Right ventricle myocardium superior (tissue), 1 donor: ENCODE data around the gene ADRM1. TPM values are rescaled to one million over a fixed set of nuclear protein-coding genes. Genes with fewer than 3 reads are reported as not detected.

Source experiments
- ATAC-seq: fragments of 200-7000 bp; cut with Tn5 transposase; one replicate; pipeline ENCODE4 v1.9.1; 2020; ENCODE audit warnings: mild to moderate bottlenecking; ENCODE audit not compliant: poor library complexity
- DNase-seq: peaks from one replicate; pipeline ENCODE4 v3.0.0-alpha.2; 2020
- intact Hi-C: fragments of 100-400 bp; cut with DNase I; formaldehyde crosslinking; loops from one replicate; pipeline ENCODE4 v1.11.2; 2022
- total RNA-seq: library from RNA; stranded (reverse); fragmentation: NEBNext Ultra II Directional; extraction: Animal tissue kit (Norgen Biotek cat#: 25700); gene quantifications from one replicate; pipeline ENCODE4 v1.2.1, GENCODE V29; 2021
- donor health status: DM: no; HTN: yes; CAD: no; lungs with severe emphysema.

ADRM1 gene
- total RNA-seq, 1 donor from 2014 or later: 68.5 TPM

DNA sequence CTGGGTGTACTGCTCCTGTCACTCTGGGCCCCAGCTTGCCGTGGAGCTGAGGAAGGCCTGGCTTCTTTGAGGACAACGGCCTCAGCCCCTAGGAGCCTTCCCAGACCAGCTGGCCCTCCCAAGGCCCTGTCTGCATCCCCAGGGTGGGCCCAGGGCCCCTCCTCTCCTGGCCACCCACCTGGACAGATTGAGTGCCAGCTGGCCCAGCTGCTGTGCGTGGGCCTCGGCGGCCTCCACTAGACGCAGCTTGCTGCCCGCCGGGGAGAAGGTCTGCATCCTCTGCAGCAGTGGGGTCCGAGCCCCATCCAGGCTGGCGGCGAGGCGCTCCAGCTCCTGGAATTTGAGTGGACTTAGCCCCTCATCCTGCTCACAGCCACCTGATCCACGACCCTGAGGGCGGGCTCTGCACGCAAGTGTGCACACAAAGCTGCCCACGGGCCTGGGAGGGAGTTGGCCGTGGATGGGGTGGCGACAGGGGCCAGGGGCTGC lies 14.4 kb downstream of the ADRM1 start:
- intact Hi-C loops: no loop called here
- ATAC-seq: no peak

DNA sequence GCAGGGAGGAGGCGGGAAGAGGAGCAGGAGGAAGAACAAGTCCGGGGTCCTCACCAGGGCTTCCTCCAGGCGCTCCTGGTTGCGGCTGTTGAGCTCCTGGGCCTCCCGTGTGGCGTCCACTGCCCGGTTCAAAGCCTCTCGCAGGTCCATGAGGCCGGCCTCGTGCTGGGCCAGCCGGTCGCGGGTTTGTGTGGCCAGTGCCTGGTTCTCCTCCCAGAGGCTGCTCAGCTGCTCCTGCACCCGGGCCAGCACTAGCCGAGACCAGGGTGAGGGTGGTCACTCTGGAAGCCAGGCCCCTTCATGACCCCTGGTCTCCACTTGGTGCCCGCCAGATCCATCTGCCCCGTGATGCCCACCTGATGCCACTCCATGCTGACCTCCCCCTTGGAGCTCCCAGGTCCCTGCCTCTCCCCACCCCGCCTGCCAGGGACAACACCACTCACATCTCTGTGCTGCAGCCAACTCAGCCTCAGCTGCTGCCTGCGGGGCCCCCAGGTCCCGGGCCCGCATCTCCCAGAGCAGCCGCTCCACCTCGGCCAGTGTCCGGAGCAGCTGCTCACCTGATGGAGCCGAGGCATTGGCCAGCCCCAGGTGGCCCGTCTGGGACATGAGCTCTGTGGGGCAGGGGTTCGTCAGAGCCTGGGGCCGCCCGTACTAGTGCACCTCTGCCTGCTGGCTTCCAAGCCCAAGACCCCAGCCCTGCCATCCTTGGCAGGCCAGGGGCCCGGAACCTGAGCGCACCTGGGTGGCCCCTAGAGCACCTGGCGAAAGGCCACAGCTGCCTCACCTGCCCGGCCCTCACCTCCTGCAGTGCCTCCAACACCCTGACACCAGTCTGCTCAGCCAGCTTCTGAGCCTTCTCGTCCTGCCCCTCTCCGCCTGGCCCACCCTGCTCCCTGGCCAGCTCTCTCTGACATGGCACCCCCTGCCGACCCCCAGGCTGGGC lies 15.9 kb downstream of the ADRM1 start:
- intact Hi-C loops: no loop called here
- ATAC-seq (no peak), DNase-seq (no peak)

More for the DNA sequence above, 14.4 kb downstream of the ADRM1 start:
- no peak for DNase-seq

DNA sequence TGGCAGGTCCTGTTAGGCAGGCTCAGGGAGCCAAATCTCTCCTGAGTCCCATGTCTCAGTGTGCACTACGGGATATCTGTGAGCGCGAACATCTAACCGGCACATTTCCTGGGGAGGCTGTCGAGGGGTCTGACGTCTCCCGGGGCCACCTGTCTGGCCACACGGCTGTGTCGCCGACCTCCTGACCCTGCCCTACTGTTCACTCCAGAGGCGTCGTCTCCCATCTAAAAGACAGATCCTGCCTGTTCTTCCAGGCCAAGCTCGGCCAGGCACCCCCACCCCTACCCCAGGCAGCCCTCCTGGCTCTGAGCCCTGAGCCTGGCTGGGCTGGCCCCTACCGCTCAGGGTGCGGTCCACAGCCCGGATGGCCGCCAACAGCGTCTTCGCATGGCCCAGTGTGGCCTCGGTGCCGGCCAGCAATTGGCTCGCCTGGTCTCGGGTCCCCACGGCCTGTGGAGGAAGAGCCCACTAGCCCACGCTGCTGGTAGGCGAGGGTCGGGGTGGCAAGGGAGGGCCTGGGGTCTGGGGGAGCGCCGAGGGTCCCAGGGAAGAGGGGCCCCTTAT lies 16.6 kb downstream of the ADRM1 start:
- ATAC-seq: no peak
- intact Hi-C loops: no loop called here

DNA sequence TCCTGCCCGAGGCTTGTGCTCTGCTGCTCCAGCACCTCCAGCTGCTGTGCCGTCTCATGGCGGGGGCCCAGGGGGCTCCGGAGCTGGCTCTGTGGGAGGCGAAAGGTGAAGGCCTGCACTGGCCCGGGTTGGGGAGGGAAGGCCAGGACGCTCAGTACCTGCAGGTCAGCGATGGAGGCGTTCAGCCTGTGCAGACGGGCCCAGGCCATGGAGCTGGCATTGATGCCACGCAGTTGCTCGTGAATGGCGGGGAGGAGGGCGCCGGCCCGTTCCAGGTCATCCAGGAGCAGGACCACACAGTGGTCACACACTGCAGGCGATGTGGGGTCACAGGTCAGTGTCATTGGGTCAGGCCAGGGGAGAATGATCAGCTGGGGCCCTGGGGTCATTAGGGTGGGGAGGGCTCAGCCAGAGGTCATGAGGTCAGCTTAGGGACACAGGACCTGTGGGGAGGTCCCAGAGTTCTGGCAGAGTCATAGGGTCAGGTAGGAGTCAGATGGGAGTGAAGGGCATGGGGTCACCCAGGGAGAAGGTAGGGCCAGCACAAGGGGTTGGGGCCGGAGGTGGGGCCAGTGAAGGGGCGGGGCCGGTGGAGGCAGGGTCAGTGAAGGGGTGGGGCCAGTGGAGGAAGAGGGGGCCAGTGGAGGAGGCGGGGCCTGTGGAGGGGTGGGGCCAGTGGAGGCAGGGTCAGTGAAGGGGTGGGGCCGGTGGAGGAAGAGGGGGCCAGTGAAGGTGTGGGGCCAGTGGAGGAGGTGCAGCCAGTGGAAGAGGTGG lies 18.0 kb downstream of the ADRM1 start:
- ATAC-seq (peak; percentile 14), DNase-seq (no peak)
- intact Hi-C loops: no loop called here

More for the DNA sequence above, 16.6 kb downstream of the ADRM1 start:
- no peak for DNase-seq

DNA sequence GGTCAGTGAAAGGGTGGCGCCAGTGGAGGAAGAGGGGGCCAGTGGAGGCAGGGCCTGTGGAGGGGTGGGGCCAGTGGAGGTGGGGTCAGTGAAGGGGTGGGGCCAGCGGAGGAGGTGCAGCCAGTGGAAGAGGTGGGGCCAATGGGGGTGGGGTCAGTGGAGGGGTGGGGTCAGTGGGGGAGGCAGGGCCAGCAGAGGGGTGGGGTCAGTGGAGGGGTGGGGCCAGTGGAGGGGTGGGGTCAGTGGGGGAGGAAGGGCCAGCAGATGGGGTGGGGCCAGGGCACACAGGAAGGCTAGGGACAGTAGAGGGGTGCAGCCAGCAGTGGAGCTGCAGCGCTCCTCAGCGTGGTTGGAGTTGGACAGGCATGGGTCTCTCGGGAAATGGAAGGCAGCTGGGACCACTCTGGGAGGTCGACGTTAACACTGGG lies 18.7 kb downstream of the ADRM1 start:
- DNase-seq: no peak
- ATAC-seq: peak; percentile 9
- intact Hi-C loops: no loop called here

DNA sequence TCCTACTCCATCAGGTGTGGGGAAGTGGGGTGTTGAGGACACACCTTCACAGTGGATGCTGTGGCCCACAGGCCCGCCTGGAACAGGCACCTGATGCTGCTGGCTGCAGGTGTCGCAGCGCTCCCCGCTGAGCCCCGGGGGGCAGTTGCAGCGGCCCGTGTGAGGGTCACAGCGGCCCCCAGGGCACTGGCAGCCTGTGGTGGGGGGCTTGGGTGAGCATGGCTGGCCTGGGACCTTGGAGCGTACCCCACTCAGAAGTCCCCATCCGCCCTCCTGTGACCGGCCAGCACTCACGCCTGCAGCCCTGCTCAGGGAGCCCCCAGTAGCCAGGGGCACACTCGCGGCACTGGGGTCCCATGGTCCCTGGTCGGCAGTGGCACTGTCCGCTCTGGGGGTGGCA lies 19.2 kb downstream of the ADRM1 start:
- DNase-seq: no peak
- intact Hi-C loops: no loop called here
- no peak for ATAC-seq

DNA sequence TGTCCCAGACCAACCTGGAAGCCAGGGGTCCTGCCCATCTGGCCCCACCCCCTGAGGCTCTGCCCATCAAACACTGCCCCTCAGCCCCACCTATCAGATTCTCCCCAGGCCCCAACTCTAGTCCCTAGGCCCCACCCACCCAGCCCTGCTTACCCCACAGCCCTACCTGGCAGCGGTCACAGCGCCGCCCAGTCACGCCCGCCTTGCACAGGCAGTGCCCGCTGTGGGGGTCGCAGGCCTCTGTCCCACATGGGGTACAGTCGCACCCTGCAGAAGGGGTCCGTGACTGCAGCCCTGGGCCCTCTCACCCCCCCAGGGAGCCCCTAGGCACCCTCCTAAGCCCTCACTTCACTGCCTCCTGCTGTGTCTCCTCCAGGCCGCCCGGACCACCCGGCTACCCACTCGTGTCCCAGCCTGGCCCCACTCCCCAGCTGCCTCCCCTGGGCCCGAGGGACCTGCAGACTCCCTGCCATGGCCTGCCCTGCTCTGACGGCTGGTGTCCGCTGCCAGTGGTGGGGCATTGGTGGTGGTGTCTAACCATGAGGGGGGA lies 19.8 kb downstream of the ADRM1 start:
- intact Hi-C loops: no loop called here
- ATAC-seq (no peak), DNase-seq (no peak)

DNA sequence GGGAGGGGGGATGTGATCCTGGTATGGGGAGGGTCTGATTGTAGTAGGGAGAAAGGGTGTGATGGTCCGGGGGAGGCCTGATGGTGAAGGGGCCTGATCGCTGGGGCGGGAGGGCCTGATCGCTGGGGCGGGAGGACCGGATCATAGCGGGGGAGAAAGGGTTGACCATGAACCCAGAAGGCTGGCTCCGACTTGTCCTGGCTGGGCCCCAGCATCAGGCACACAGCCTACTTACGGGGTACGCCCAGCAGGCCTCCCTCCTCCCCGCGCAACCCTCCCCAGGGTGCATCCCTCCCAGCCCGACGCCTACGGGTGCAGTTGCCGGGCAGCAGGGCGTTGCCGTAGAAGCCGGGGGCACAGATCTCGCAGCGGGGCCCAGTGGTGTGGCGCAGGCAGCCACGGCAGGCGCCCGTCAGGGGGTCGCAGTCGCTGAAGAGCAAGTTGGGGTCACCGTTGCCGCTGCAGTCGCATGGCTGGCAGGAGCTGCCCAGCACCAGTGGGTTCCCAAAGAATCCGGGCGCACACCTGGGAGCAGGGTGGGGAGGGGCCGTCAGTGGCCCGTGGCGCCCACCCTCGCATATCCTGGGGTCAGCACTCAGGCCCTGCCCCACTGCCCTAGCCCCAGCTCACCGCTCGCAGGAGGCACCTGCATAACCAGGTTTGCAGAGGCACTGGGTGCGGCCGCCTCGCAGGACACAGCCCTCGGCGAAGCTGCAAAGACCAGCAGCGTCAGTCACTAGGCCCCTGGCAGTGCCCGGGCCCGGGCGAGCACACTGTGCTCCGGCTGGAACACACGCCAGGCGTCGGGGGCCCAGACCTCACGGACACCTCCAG lies 20.6 kb downstream of the ADRM1 start:
- intact Hi-C loops: no loop called here
- no peak for DNase-seq
- no peak for ATAC-seq

DNA sequence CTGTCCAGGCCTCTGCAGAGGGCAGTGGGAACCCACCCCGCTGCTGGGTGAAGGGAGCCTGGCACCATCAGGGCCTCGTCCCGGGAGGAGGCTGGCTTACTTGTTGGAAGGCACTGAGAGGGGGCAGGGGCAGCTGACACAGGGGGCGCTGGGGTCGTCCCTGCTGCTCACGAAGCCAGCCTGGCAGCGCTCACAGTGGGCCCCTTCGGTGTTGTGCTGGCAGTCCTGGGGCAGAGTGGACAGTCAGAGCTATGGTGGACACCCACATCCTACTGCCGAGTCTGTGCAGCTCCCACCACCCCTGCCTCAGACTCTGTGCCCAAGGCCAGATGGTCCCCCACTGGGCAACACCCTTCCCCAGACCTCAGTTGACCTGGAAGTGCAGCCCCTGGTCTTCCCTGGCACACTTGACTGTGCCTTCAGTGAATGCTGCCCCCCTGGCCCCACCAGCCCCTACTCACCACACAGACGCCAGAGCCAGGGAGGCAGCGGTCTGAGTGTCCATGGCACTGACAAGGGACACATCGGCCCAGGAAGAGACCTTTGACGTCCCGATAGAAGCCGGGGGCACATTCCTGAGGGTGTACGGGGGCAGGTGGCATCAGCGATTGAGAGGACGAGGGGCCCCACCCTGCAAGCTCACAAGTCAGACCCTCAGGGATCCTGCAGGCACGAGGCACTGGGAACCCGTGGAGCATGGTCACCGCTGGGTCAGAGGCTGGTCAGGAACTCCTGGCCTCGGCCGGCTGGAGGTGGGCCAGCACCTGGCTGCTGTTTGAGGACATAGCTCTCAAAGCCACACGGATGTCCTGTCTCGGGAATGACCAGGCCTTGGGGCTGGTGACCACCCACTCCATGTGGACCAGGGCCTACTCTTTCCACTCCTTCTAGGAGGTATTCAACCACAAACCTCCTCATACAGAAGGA lies 21.4 kb downstream of the ADRM1 start:
- DNase-seq: no peak
- intact Hi-C loops: no loop called here
- ATAC-seq: no peak

DNA sequence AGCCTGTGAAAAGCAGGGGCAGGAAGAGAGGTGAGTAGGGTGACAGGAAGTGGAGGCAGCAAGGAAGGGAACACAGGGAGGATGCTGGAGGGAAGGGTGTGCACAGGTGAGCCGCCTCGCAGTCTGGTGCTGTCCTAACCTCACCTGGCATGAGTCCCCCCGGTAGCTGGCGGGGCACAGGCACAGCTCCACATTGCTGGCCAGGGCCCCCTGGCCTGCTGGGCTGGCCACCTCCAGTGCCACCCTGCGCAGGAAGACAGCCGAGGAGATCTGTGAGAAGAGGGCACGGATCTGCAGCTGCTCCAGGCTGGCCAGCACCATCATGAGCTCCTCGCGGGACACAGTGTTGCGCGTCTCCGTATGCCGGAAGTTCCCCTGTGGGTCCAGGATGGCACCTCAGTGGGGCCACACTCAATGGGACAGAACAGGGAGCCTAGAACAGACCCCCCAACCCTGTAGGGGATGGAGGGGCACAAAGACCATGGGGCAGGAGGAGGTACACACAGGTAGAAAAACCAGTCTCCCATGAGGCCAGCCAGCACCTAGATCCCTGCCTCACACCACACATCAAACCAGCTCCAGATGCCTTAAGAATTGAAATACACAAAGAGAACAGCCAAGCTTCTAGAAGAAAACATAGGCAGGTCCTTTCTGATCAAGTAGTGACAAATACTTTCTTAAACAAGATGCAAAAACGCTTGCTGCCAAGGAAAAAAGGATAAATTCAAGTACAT lies 22.5 kb downstream of the ADRM1 start:
- no peak for DNase-seq
- ATAC-seq: no peak
- intact Hi-C loops: no loop called here

DNA sequence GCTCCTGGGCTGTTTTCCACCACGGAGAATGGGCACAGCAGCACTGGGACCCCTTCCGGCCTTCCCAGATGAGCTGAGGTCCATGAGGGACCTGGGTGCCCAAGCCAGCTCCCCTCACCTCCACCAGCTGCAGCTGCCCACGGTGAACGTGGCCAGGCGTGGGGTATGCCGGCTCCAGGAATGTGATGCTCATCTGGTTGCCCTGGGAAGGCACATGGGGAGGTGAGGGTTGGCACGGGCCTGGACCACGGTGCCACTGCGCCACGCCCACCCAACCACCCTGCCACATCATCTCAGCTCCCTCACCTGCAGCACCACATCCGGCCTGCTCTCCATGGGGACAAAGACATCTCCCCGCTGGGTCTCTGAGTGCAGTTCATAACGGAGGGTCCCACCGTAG lies 23.8 kb downstream of the ADRM1 start:
- intact Hi-C loops: no loop called here
- DNase-seq (no peak), ATAC-seq (no peak)

DNA sequence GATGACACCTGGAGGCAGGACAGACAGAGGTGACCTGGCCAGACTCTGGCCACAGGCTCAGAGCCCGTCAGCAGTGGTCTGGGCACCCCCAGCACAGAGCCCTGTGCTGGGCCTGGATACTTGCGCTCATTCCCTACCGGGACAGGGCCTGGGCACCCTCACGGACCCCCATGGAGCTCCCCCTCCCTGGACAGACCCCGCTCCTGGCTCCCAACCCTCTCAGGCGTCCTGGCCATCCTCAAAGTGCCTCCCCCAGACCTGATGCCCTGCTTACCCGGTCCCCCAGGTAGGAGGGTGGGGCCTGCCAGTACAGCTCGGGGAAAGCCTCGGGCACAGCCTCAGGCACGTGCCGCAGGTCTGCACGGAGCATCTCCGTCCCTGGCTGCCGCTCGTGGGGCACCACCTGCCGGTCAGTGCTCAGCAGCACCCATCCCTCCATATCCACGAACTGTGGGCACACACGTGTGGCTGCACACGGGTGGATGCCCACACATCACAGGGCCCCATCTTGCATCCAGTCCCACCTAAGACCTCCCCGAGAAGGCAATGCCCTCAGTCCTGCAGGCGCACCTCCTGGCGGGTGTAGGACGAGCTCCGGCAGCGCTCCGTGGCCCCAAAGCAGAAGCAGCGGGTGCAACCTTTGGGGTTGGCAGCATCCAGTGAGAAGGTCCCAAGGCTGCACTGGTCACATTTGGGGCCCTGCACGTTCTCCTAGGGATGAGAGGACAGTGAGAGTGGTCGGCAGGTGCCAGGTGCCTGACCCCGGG lies 24.3 kb downstream of the ADRM1 start:
- intact Hi-C loops: no loop called here
- no peak for DNase-seq
- no peak for ATAC-seq

DNA sequence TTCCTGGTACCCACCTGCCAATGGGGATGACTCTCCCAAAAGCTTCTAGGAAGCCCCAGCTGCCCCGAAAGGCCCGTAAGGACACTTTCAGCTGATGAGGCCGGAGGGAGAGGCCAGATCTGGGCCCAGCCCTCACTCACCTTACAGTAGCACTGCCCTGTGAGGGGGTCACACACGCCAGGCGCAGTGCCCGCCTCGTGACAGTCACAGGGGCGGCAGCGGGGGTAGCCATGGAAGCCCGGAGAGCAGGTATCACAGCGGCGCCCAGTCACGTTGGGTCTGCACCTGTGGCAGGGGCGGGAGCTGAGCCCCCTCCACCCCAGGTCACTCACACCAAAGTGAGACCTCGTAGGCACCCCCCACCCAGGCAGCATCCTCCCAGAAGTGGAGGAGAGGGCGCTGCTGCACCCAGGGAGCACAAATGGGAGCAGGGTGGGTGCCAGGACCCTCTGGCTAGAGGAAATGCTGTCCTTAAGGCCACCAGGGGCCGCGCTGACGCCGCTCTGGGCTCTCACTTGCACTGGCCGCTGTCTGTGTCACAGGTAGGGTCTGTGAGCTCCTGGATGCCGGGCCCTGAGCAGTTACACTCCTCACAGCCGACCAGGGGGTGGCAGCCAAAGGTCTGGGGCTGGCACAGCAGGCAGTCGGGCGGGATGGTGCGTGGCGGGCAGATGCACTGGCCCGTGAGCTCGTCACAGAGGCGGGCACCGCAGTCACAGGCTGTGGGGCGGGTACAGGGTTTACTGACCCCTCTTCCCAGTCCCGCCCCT lies 25.1 kb downstream of the ADRM1 start:
- intact Hi-C loops: no loop called here
- DNase-seq (no peak), ATAC-seq (no peak)

DNA sequence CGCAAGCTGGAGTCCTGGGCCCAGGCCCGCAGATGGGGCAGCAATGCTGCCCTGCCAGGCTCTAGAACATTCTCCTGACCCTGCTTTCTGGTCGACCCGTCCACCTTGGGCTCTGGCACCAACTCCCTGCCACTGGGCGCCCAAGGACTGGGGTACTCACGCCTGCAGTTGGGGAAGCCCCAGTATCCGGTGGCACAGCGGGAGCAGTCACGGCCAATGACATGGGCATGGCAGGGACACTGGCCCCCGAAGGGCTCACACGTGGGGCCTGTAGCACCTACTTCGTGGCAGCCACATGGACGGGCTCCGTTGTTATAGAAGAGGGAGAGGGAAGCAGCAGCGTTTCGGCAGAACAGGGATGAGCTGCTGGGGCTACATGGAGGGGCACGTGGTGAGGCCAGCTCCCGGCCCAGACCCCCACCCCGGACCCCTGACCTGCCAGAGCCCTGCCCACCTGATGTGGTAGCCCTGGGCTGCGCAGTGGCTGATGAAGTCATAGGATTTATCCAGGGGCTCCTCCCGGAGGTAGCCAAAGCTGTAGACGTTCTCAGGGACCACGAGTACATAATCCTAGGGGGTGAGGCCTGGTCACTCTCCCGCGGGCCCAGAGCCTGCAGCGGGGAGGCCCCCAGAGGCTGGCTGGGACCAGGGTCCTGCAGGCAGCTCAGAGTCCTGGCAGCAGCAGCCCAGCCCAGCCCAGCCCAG lies 26.0 kb downstream of the ADRM1 start:
- DNase-seq (no peak), ATAC-seq (no peak)
- intact Hi-C loops: no loop called here
